Islet precursor cell (in vitro differentiated cells): Measurements from ENCODE around the gene TTYH2.

Experiments
- DNase-seq: peaks from one replicate; pipeline ENCODE4 v3.0.0-alpha.2; 2018

The TTYH2 gene

GRCh38 chr17:74216505-74216904 is 3.1 kb downstream of the TTYH2 start:
- no peak for DNase-seq

GRCh38 chr17:74217037-74217730 is 3.8 kb downstream of the TTYH2 start:
- no peak for DNase-seq

GRCh38 chr17:74217888-74218287 is 4.5 kb downstream of the TTYH2 start:
- no peak for DNase-seq

GRCh38 chr17:74218436-74218835 is 5.1 kb downstream of the TTYH2 start:
- no peak for DNase-seq

- no peak for DNase-seq
Observed at GRCh38 chr17:74219576-74220133, 6.3 kb downstream of the TTYH2 start.

- DNase-seq: no peak
Observed at GRCh38 chr17:74220219-74220618, 6.8 kb downstream of the TTYH2 start.

GRCh38 chr17:74220946-74221818 is 7.8 kb downstream of the TTYH2 start:
- DNase-seq: no peak

GRCh38 chr17:74222399-74222798 is 9.0 kb downstream of the TTYH2 start:
- no peak for DNase-seq

- DNase-seq: peak; percentile 71
Observed at GRCh38 chr17:74223901-74224300, 10.5 kb downstream of the TTYH2 start.

GRCh38 chr17:74224959-74225725 is 11.8 kb downstream of the TTYH2 start:
- no peak for DNase-seq

- no peak for DNase-seq
Observed at GRCh38 chr17:74226252-74226651, 12.9 kb downstream of the TTYH2 start.

GRCh38 chr17:74227271-74228080 is 14.1 kb downstream of the TTYH2 start:
- no peak for DNase-seq

- DNase-seq: no peak
Observed at GRCh38 chr17:74228306-74228978, 15.1 kb downstream of the TTYH2 start.

- no peak for DNase-seq
Observed at GRCh38 chr17:74230896-74231295, 17.5 kb downstream of the TTYH2 start.

- no peak for DNase-seq
Observed at GRCh38 chr17:74231928-74232907, 18.8 kb downstream of the TTYH2 start.

- no peak for DNase-seq
Observed at GRCh38 chr17:74233937-74234336, 20.6 kb downstream of the TTYH2 start.

GRCh38 chr17:74234486-74234885 is 21.1 kb downstream of the TTYH2 start:
- no peak for DNase-seq

GRCh38 chr17:74235040-74235581 is 21.7 kb downstream of the TTYH2 start:
- no peak for DNase-seq

GRCh38 chr17:74235911-74236371 is 22.6 kb downstream of the TTYH2 start:
- no peak for DNase-seq

- no peak for DNase-seq
Observed at GRCh38 chr17:74237321-74237720, 23.9 kb downstream of the TTYH2 start.
